ENCODE measurements around the gene HS6ST1.

The HS6ST1 gene

DNA sequence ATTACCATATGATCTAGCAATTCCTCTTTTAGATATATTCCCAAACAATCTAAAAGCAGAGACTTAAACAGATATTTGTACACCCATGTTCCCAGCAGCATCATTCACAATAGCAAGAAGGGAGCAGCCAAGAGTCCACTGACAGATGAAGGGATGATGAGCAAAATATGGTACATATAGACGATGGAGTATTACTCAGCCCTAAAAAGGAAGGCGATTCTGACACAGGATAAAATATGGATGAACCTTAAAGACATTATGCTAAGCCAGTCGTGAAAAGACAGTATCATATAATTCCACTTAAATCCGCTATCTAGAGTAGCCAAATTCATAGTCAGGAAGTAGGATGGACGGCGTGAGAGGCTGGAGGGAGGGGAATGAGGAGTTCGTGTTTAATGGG lies 20.4 kb downstream of the HS6ST1 start:
- DNase-seq = no peak

DNA sequence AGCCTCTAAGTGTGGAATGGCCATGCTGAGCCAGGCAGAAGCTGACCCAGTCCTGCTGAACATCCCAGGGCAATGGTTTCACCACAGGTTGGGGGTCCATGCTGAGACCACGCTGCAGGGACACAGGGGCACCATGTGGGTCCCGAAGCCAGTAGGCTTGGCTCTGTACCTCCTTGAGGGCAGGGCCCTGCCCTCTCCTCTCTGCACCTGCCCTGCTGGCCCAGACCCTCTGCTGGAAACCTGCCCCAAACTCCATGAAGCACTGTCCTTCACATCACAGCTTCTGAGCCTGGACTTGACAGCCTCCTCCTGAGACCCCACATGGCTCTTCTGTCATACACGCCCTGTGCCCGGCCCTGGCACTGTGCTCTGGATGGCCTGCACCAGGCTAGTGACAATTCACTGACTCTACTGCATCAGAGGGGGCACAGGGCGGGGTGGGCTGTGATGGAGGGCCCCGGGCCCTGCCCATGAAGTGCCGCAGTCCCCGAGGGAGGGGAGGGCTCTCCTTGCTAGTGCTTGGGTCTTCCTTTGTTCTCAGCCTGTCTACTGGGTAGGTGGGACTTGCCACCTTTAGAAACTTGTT lies 24.7 kb downstream of the HS6ST1 start:
- no peak for DNase-seq

DNA sequence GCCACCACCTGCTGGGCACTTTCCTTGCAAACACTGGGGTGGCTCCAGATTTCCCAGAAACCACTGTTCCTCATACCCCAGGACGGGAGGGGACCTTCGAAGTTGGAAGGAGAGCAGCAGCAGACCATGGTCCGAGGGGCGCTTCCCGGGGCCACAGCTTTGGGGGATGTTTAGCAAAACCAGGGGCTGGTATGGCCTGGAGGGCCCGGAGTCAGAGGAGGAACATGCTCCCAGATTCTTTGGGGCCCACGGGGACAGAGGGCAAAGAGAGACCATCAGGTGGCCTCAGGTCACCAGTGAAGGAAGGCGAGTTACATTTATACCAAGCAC lies 25.3 kb downstream of the HS6ST1 start:
- DNase-seq = no peak

DNA sequence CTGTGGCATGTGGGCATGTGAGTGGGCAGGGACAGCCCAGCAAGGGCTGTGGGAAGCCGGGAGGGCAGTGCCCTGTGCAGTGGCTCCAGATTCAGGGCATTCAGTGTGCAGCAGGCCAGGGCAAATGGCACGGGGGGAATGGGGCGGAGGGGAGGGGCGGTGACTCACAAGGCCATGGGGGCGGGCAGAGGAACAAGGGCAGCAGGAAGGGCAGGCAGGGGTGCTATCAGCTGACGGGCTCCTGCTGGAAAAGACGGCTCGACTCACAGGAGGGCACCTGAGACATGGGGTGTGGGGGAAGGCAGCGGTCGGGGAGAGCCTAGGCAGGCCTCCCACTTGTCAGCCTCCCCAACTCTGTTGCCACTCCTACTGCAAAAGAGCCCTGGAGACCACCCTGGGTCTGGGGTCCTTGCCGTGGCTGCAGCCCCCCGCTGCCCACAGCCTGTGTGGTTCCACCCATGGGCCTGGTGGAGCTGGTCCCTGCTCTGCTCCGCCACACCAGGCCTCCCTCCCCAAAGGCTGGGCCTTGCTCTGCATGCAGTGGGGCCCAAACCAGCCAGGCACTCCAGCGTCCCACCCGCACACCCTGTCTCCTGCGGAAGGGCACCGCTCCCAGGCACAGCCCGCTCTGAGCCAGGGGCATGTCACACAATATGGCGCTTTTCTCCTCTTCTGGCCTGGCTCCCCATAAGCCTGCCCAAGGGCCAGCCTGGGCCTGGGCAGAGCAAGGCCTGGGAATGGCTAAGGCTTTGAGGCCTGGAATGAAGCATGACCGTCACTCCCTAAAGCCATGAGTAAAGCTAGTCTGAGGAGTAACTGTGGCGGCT lies 25.9 kb downstream of the HS6ST1 start:
- DNase-seq = no peak

DNA sequence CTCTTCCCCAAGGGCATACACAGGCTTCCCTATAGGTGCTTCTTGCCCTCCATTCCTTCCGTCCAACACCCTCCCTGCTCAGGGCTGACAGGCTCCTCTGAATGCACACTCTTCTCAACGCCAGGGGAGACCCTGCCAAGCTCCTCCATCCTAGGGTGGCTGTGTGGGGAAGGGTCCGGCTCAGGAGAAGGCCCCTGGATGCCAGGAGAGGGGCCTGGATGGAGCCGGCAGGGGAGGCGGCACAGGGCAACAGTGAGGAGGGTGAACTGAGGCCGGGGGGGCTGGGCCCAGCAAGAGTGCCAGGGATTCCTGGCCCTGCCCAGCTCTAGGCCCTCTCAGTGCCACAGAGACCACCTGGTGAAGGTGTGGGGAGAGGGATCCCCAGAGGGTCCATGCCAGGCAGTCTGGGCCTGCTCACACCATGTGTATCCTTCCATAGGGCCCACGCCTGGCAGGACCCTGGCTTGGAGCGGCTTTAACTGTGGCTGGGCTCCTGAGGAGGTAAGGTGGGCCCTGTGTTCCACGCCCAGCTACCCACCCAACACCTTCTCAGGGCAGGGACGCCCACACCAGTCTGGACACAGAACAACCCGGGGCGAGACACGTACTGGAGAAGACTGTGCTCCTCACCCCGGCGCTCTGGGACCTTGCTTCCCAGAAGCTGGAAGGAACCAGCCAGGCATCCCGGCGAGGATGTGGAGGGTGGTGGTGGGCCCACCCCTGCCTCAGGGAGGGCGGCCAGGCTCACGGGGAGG lies 26.6 kb downstream of the HS6ST1 start:
- no peak for DNase-seq

- DNase-seq = no peak
Observed at GRCh38 chr2:128291161-128291843, 27.4 kb downstream of the HS6ST1 start.

DNA sequence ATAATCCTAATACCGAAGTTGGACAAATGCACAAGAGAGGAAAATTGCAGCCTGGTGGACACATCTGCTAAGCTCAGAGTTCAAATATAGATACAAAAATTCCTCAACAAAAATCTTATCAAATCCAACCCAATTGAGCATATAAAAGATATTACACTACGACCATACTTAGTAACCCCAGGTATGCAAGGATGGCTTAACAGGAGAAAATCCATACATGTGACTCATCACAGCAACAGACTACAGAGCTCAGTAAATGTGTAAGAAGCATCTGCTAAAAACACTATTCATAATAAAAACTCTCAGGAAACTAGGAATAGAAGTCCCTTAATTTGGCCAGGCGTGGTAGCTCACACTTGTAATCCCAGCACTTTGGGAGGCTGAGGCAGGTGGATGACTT lies 28.3 kb downstream of the HS6ST1 start:
- no peak for DNase-seq

- no peak for DNase-seq
Observed at GRCh38 chr2:128289439-128289838, 29.2 kb downstream of the HS6ST1 start.

DNA sequence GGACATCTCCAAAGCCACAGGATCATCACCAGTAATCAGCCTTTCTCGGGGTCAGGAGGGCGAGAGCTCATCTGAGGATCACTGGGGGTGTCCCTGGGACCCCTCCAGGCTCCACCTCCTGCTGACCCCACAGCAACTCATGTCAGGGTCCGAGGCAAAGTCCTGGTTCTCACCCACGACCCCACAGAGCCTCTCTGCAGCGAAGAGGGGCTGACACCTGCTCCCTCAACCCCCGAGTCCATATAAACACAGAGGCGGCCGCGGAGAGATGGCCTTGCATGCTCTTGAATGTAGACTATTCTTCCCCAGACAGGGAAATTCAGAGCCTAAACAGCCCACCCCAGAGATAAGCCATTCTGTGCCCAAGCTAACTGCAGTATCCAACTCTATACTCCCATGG lies 29.9 kb downstream of the HS6ST1 start:
- no peak for DNase-seq

DNA sequence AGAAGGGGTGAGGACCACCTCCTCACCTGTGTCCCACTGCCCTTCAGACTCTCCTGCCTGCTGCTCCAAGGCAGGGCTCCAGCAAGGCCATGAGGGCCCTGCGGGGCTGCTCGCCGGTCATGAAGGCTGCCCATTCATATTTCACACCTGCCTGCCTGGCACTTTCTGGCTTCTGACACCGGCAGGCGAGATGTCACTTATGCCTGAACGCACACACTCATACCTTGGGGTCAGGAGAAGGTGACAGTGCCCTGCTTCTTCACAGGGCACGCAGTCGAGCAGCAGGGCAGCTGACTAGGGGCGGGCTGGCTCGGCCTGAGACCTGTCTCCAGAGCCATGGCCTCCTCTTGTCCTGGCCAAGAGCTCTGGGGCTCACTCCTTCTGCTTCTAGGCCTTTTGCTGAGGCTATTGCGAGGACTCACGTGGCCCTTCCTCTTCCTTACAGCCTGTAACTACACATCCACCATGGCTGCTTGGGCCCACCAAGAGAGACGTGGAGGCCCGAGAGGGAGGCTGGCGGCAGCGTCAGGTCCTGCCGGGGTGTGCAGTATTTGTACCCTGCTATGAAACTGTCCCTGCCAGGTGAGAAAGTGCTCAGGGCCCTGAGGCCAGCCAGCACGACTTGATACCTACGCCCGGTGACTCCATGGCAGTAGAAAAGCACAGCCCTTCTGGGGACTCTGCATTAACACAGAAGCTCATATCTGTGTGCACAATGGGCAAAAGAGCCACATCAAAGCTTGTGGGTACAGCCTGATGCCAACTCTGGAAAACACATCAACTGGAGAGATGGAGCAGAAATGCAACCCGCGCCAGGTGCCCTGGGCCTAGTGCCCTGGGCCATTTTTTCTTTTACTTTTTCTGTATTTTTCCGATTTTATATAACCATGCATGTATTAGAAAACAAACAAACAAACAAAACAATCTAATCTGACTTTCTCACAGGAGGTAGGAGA lies 30.6 kb downstream of the HS6ST1 start:
- no peak for DNase-seq

GRCh38 chr2:128286905-128287779 lies 31.5 kb downstream of the HS6ST1 start:
- no peak for DNase-seq

- no peak for DNase-seq
Observed at GRCh38 chr2:128286011-128286721, 32.5 kb downstream of the HS6ST1 start.

- DNase-seq = no peak
Observed at GRCh38 chr2:128285329-128285931, 33.2 kb downstream of the HS6ST1 start.

DNA sequence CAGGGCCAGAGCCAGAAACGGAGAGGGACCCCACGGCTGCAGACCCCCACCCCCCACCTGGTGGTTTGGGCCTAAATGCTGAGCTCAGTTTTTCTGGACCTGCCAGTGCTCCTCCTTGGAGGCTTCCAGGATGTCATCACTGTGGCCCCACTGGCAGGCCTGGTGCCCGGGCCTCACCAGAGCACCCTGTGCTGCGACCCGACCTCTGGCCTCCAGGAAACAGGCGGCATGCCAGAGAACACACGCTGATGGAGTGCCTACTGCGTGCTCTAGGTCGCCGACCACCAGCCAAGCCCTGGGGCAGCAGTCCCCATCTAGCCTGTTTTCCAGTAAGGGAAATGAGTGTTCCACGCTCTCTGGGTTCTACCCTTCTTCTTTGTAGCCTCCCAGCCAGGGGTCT lies 33.8 kb downstream of the HS6ST1 start:
- DNase-seq = no peak

- DNase-seq = no peak
Observed at GRCh38 chr2:128284037-128284441, 34.6 kb downstream of the HS6ST1 start.

DNA sequence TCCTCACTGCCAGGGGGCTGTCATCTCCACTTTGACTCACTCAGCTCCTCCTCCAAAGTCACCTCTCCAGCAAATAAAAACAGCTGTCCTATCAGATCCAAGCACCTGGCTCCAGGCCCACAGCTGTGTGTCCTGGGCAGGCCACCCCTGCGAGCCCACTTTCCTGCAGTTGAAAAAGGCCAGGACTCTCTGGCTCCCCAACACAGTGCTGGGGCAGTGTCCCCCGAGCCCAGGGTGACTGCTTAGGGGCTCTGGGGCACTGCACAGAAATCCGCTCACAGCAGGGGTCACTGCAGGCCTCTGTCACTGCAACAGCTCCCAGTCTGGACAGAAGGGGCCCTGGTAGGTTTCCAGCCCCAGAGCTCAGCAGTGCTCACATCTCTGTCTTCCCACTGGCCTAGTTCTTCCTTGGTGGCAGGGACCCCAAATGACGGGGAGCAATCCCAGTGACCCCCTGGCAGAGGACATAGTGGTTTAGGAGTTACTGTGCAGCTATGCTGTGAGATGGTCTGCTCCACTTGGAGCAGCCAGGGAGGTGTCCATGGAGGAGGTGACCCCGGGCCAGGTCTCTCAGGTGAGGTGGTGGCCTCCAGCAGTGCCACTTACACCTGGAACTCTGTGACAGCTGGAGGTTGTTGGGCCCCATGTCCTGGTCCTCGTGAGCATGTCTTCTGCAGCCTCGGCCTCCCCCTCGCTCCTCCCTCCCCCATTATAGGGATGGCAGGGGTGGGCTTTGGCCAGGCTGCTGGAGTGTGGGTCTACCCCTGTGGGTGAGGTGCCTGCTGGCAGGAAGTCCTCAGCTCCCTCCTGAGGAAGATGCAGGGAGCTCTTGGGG lies 35.5 kb downstream of the HS6ST1 start:
- no peak for DNase-seq

GRCh38 chr2:128282246-128282975 lies 36.3 kb downstream of the HS6ST1 start:
- DNase-seq = no peak

DNA sequence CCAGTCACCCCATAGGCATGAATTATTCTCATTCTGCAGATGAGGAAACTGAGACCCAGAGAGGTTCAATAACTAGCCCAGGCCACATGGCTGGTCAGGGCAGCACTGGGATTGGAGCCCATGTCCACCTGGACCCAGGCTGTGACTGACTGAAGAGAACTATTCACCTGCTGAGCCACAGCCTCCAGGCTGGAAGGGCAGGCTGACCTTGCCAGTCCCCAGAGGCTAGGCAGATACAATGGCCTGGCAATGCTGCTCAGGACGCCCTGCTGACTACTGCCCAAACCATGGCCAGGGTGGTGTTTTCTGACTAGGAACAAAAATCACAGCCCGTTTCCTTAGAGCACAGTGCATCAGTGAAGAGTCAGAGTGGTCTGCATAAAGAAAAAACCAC lies 36.8 kb downstream of the HS6ST1 start:
- DNase-seq = no peak

All from NCI-H1417 treated with DMSO at 0.1 percent for 48 hours (cell line).